ENCODE data around the gene EBLN2.

The EBLN2 gene

DNA sequence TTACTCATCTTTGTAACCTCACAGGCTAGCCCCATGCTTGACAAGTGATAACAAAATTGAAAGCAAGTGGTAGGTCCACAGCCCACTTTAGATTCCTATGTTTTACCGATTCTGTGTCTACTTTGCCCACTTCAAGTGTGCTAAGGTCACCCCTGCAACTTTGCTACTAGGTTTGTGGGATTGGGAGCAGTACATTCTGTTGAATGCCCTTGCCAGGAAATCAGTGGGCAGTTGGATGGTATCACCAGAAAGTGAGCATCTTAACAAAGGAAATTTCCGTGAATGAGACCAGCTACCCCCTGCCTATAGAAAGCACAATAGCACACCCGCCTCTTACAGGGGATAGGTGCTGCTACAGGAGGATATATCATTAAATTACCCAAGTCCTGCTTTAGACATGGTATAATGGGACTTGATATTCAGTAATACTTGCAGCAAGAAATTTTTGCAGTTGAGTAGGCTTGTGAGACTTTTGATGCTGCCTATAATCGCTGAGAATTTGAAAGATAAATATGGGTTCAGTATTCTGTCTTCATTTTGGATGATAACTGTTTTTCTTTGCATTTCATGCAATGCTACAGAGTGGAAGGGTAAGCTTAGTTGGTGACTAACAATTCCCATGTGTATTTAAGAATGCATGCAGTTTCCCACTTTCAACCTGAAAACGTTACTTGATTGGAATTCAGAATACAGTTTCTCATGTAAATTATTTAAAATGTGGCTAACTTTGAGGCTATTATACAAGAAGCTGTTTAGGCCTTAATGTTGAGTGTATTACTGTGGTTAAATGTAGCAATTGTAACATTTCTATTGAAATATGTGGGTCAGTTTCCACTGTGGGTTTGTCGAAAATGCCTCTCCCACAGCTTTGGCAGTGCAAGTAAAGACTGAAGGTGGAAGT, 9.5 kb downstream of the EBLN2 start:
- H3K27ac Mint-ChIP-seq: no peak overlapping the region
- H3K9me3 Mint-ChIP-seq: no peaks in the 10 kb centered on the region
- DNase-seq: no peak

GRCh38 chr3:73071952-73072351, 10.5 kb downstream of the EBLN2 start:
- no peak for ATAC-seq (replicated peaks)
- Mint-ChIP-seq H3K9me3 (no peaks in the 10 kb centered on the region), H3K27me3 (no peaks in the 10 kb centered on the region), H3K4me3 (no peak overlapping the region), H3K36me3 (ENCODE audit: insufficient read depth) (peaks cover 4% of the 10 kb centered on the region), H3K4me1 (ENCODE audit: low read depth in 2 of 2) (peaks cover 10 to 12% of the 10 kb centered on the region in 2 donors), H3K27ac (peak overlapping the region in 1 of 2 donors; percentile 26)
- DNase-seq: no peak

More for the DNA sequence above, 9.5 kb downstream of the EBLN2 start:
- H3K36me3 Mint-ChIP-seq (ENCODE audit: insufficient read depth): peaks cover 5% of the 10 kb centered on the region
- no peak for ATAC-seq (replicated peaks)
- no peak overlapping the region for H3K4me3 Mint-ChIP-seq
- H3K27me3 Mint-ChIP-seq: no peaks in the 10 kb centered on the region
- peaks cover 10 to 12% of the 10 kb centered on the region in 2 donors for H3K4me1 Mint-ChIP-seq (ENCODE audit: low read depth in 2 of 2)

GRCh38 chr3:73072634-73073033, 11.2 kb downstream of the EBLN2 start:
- ATAC-seq (replicated peaks): no peak
- H3K27me3 Mint-ChIP-seq: no peaks in the 10 kb centered on the region
- H3K9me3 Mint-ChIP-seq: no peaks in the 10 kb centered on the region
- H3K27ac Mint-ChIP-seq: no peak overlapping the region
- DNase-seq: no peak
- H3K4me1 Mint-ChIP-seq (ENCODE audit: low read depth in 2 of 2): peaks cover 10 to 12% of the 10 kb centered on the region in 2 donors
- no peak overlapping the region for H3K4me3 Mint-ChIP-seq
- no peaks in the 10 kb centered on the region for H3K36me3 Mint-ChIP-seq (ENCODE audit: insufficient read depth)

DNA sequence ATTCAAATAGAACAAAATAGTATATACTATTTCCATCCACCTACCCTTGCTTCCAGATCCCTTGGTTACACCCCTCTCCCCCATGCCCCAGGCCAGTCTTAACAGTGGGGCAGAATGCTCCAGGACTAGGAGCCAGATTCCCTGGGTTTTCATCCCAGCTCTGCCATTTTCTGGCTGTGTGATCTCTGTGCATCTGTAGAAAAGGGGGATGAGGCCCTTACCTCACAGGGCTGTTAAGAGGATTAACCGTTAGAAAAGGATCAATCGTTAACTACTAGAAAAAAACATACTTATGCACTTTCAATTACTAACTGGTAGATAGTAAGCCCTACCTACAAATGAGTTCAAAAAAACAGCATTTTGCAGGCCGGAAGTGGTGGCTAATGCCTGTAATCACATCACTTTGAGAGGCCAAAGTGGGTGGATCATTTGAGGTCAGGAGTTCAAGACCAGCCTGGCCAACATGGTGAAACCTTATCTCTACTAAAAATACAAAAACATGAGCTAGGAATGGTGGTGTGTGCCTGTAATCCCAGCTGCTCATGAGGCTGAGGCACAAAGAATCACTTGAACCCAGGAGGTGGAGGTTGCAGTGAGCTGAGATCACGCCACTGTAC, 11.7 kb downstream of the EBLN2 start:
- DNase-seq: no peak
- no peak overlapping the region for H3K27ac Mint-ChIP-seq
- no peaks in the 10 kb centered on the region for H3K27me3 Mint-ChIP-seq
- H3K36me3 Mint-ChIP-seq (ENCODE audit: insufficient read depth): no peaks in the 10 kb centered on the region
- no peaks in the 10 kb centered on the region for H3K9me3 Mint-ChIP-seq
- H3K4me1 Mint-ChIP-seq (ENCODE audit: low read depth in 2 of 2): peaks cover 10 to 12% of the 10 kb centered on the region in 2 donors
- no peak overlapping the region for H3K4me3 Mint-ChIP-seq
- no peak for ATAC-seq (replicated peaks)

GRCh38 chr3:73074781-73075180, 13.3 kb downstream of the EBLN2 start:
- DNase-seq (no peak), ATAC-seq (replicated peaks) (no peak)
- no peaks in the 10 kb centered on the region for H3K36me3 Mint-ChIP-seq (ENCODE audit: insufficient read depth)
- no peaks in the 10 kb centered on the region for H3K9me3 Mint-ChIP-seq
- peaks cover 10 to 12% of the 10 kb centered on the region in 2 donors for H3K4me1 Mint-ChIP-seq (ENCODE audit: low read depth in 2 of 2)
- H3K27ac Mint-ChIP-seq: no peak overlapping the region
- H3K4me3 Mint-ChIP-seq: no peak overlapping the region
- H3K27me3 Mint-ChIP-seq: no peaks in the 10 kb centered on the region

DNA sequence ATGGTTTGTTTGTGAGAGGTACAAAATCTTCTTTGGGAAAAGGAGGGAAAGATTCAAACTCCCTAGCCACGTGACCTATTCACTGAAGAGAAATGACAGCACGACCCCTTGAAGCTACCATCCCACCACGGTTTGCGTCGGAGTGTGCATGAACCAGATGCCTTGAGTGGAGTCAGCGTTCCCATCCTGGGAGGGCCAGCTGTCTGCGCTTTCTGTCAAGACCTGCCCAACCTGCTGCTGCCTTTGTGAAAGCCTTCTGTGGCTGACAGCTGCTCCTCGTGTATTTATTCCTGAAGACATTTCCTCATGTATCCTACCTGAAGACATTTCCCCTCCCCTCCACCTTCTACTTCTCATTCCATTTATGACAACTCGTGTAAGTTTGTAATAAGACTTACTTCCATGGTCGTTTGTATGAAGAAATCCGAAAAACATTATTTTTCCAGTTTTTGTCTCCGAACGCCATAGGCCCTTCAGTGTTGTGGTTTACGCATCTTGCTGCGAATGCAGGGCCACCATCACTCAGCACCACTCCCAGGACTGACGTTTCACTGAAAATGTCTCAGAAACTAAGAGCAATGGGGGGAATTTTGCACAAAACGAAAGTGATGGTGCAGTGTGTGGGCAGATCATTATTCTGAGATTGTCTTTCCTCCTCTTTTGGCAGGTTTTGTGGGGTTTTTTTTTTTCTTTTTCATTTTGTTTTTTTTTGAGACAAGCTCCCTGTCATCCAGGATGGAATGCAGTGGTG, 18.9 kb downstream of the EBLN2 start:
- no peak overlapping the region for H3K4me3 Mint-ChIP-seq
- H3K36me3 Mint-ChIP-seq (ENCODE audit: insufficient read depth): no peaks in the 10 kb centered on the region
- DNase-seq: no peak

GRCh38 chr3:73081140-73081539, 19.7 kb downstream of the EBLN2 start:
- H3K27ac Mint-ChIP-seq: no peak overlapping the region
- H3K27me3 Mint-ChIP-seq: no peaks in the 10 kb centered on the region
- H3K4me3 Mint-ChIP-seq: no peak overlapping the region
- no peaks in the 10 kb centered on the region for H3K9me3 Mint-ChIP-seq
- ATAC-seq (replicated peaks) (no peak), DNase-seq (no peak)
- no peaks in the 10 kb centered on the region for H3K36me3 Mint-ChIP-seq (ENCODE audit: insufficient read depth)
- H3K4me1 Mint-ChIP-seq (ENCODE audit: low read depth in 2 of 2): peaks cover 2 to 3% of the 10 kb centered on the region in 2 donors

More for the DNA sequence above, 18.9 kb downstream of the EBLN2 start:
- Mint-ChIP-seq H3K27ac (no peak overlapping the region), H3K27me3 (no peaks in the 10 kb centered on the region), H3K4me1 (ENCODE audit: low read depth in 2 of 2) (no peaks in the 10 kb centered on the region), H3K9me3 (no peaks in the 10 kb centered on the region)
- ATAC-seq (replicated peaks): no peak

- Mint-ChIP-seq H3K27me3 (no peaks in the 10 kb centered on the region), H3K27ac (no peak overlapping the region), H3K4me1 (ENCODE audit: low read depth in 2 of 2) (peaks cover 7 to 8% of the 10 kb centered on the region in 2 donors), H3K4me3 (no peak overlapping the region), H3K36me3 (ENCODE audit: insufficient read depth) (no peaks in the 10 kb centered on the region), H3K9me3 (no peaks in the 10 kb centered on the region)
- no peak for ATAC-seq (replicated peaks)
- DNase-seq: no peak
Observed at GRCh38 chr3:73084170-73084569, 22.7 kb downstream of the EBLN2 start.

- Mint-ChIP-seq H3K4me1 (ENCODE audit: low read depth in 2 of 2) (peaks cover 7 to 8% of the 10 kb centered on the region in 2 donors), H3K4me3 (peak overlapping the region in 1 of 2 donors; percentile 10), H3K9me3 (no peaks in the 10 kb centered on the region), H3K27ac (no peak overlapping the region), H3K36me3 (ENCODE audit: insufficient read depth) (no peaks in the 10 kb centered on the region), H3K27me3 (no peaks in the 10 kb centered on the region)
- peak; percentile 29 to 39 (median 33) for DNase-seq
- peak; percentile 68 for ATAC-seq (replicated peaks)
Observed at GRCh38 chr3:73086071-73086494, 24.6 kb downstream of the EBLN2 start.

- Mint-ChIP-seq H3K27me3 (peaks cover 12 to 24% of the 10 kb centered on the region in 2 donors), H3K36me3 (ENCODE audit: insufficient read depth) (no peaks in the 10 kb centered on the region), H3K4me3 (no peak overlapping the region), H3K4me1 (ENCODE audit: low read depth in 2 of 2) (no peaks in the 10 kb centered on the region), H3K27ac (no peak overlapping the region), H3K9me3 (no peaks in the 10 kb centered on the region)
- no peak for ATAC-seq (replicated peaks)
- no peak for DNase-seq
Observed at GRCh38 chr3:73094129-73094528, 32.7 kb downstream of the EBLN2 start.

DNA sequence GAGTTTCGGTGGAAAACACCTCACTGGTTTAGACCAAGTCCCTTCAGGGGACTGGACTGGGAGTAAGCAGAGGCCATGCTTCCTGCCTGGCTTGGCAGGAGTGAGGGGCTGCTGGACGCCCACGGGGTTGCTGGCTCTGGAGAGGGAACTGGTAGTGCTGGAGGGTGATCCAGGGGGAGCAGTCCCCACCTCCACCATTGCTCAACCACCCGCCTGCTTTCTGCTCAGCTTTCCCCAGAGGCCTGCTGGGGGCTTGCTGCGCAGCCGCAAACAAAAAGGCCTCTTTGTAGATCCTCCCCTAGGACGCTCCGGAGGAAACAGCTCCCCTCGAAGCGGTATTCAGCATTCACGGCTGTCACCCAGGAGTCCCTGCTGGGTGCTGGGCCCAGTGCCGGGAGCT, 33.5 kb downstream of the EBLN2 start:
- H3K9me3 Mint-ChIP-seq: no peaks in the 10 kb centered on the region
- peaks cover 12 to 24% of the 10 kb centered on the region in 2 donors for H3K27me3 Mint-ChIP-seq
- no peak overlapping the region for H3K27ac Mint-ChIP-seq
- no peaks in the 10 kb centered on the region for H3K4me1 Mint-ChIP-seq (ENCODE audit: low read depth in 2 of 2)
- no peak overlapping the region for H3K4me3 Mint-ChIP-seq
- H3K36me3 Mint-ChIP-seq (ENCODE audit: insufficient read depth): no peaks in the 10 kb centered on the region
- ATAC-seq (replicated peaks): no peak
- no peak for DNase-seq

DNA sequence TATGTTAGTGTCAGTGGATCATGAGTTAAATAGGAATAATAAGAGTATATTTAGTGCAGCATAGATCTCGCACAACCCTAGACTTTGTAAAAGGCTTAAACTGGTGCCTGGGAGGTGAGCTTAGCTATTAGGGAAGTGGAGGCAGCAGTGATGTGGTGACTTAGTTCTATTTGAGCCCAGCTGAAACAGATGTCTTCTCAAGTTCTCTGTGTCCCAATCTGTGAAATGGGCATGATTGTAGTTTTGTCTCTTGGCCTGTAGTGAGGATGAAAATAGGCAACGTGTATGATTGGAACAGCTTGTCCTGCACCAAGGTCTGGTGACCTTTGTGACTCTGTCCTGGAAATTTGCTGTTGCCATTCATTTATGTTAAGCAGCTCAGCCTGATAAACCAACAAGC, 34.7 kb downstream of the EBLN2 start:
- no peak overlapping the region for H3K4me3 Mint-ChIP-seq
- no peak for ATAC-seq (replicated peaks)
- no peaks in the 10 kb centered on the region for H3K36me3 Mint-ChIP-seq (ENCODE audit: insufficient read depth)
- no peak overlapping the region for H3K27ac Mint-ChIP-seq
- H3K27me3 Mint-ChIP-seq: peaks cover 12 to 24% of the 10 kb centered on the region in 2 donors
- H3K9me3 Mint-ChIP-seq: no peaks in the 10 kb centered on the region
- DNase-seq: no peak
- no peaks in the 10 kb centered on the region for H3K4me1 Mint-ChIP-seq (ENCODE audit: low read depth in 2 of 2)

- no peaks in the 10 kb centered on the region for H3K9me3 Mint-ChIP-seq
- H3K27me3 Mint-ChIP-seq: peaks cover 17 to 32% of the 10 kb centered on the region in 2 donors
- no peak overlapping the region for H3K27ac Mint-ChIP-seq
- no peaks in the 10 kb centered on the region for H3K4me1 Mint-ChIP-seq (ENCODE audit: low read depth in 2 of 2)
- no peak for ATAC-seq (replicated peaks)
- no peak for DNase-seq
- H3K36me3 Mint-ChIP-seq (ENCODE audit: insufficient read depth): no peaks in the 10 kb centered on the region
- H3K4me3 Mint-ChIP-seq: no peak overlapping the region
Observed at GRCh38 chr3:73098026-73098425, 36.6 kb downstream of the EBLN2 start.

All from effector memory CD8-positive, alpha-beta T cell (primary cell).